ENCODE data around the gene PTGIS.

Gene PTGIS

DNA sequence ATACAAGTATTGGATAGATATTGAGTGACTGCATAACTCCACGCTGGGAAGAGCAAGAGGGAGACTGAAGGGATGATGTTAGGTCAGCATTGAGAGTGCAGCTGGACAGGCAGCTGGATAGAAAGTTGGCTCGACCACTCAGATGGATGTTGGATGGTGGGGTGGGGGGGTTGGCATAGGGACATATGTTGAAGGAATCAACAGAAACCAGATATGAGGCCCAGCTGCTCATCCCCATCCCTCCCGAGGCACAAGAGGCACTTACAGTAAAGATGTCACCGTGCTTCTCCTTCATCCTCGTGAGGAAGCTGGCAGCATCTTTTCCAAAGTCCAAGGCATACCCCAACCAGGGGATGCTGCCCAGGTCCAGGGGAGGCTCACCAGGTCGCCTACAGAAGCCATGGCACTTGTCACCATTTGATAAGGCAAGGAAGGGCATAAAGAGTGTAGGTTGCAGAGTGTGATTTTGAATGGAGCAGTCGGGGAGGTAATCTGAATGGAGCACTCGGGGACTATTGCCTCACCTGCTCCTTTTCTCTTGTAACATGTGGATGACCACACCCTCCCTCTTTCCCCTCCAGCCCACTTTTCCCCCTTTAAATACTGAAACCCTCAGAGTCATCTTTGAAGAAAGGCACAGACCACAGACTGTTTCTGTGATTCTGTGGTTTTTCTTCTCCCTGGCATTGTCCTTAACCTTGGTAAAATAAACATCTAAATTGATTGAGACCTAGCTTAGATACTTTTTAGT lies 18.0 kb downstream of the PTGIS start:
- Histone ChIP-seq H3K36me3 (ENCODE audit: insufficient read depth, low read length) (no peaks in the 10 kb centered on the region), H2AFZ (ENCODE audit: low read depth, low read length) (no peak overlapping the region), H3K4me1 (ENCODE audit: insufficient read depth, low read length) (no peaks in the 10 kb centered on the region), H3K27me3 (ENCODE audit: insufficient read depth, low read length, poor library complexity) (peaks cover 5% of the 10 kb centered on the region), H3K27ac (ENCODE audit: low read length) (no peak overlapping the region), H3K4me2 (ENCODE audit: insufficient read depth, low read length) (no peak overlapping the region), H3K9ac (ENCODE audit: low read depth, low read length) (no peak overlapping the region), H3K79me2 (ENCODE audit: insufficient read depth, low read length) (no peaks in the 10 kb centered on the region), H3K4me3 (ENCODE audit: low read depth in 1 of 2, low read length in 2 of 2) (no peak overlapping the region), H3K9me3 (ENCODE audit: insufficient read depth, low read length, severe bottlenecking) (peaks cover 8% of the 10 kb centered on the region), H4K20me1 (ENCODE audit: insufficient read depth, low read length) (no peaks in the 10 kb centered on the region)
- no peak for DNase-seq
- peak; percentile 57; the same call in 2 of the 3 replicates for ATAC-seq (ENCODE audit: insufficient read depth, low read depth)
- TF ChIP-seq, protein P1, sequence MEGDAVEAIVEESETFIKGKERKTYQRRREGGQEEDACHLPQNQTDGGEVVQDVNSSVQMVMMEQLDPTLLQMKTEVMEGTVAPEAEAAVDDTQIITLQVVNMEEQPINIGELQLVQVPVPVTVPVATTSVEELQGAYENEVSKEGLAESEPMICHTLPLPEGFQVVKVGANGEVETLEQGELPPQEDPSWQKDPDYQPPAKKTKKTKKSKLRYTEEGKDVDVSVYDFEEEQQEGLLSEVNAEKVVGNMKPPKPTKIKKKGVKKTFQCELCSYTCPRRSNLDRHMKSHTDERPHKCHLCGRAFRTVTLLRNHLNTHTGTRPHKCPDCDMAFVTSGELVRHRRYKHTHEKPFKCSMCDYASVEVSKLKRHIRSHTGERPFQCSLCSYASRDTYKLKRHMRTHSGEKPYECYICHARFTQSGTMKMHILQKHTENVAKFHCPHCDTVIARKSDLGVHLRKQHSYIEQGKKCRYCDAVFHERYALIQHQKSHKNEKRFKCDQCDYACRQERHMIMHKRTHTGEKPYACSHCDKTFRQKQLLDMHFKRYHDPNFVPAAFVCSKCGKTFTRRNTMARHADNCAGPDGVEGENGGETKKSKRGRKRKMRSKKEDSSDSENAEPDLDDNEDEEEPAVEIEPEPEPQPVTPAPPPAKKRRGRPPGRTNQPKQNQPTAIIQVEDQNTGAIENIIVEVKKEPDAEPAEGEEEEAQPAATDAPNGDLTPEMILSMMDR (IDR thresholded peaks at IDR 0.05; ENCODE audit: borderline replicate concordance, extremely low read depth, low read length, poor library complexity, severe bottlenecking): no peak
- no peak for TF ChIP-seq EZH2 (IDR thresholded peaks at IDR 0.05; ENCODE audit: borderline replicate concordance, low read depth, low read length, severe bottlenecking)

DNA sequence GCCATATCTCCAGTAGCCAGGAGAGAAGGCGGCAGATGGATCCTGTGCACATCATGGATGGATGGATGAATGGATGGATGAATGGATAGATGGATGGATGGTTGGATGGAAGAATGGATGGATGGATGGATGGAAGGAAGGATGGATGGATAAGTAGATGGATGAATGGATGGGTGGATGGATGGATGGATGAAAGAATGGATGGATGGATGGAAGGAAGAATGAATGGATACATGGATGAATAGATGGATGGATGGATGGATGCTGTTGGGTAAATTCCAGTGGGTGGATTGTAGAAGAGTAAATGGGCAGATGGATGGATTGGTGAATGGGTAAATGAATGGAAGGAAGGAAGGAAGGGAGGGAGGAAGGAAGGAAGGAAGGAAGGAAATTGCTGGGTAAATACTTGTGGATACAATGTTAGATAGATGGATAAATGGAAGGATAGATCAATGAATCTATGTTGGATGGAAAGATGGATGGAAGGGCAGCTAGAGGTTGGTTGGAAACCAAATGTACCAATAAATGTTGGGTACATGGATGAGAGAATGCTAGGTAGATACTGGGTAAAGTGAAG lies 19.5 kb downstream of the PTGIS start:
- Histone ChIP-seq H3K27ac (ENCODE audit: low read length) (no peak overlapping the region), H3K79me2 (ENCODE audit: insufficient read depth, low read length) (no peaks in the 10 kb centered on the region), H3K9me3 (ENCODE audit: insufficient read depth, low read length, severe bottlenecking) (no peaks in the 10 kb centered on the region), H3K4me1 (ENCODE audit: insufficient read depth, low read length) (no peaks in the 10 kb centered on the region), H3K36me3 (ENCODE audit: insufficient read depth, low read length) (no peaks in the 10 kb centered on the region), H3K27me3 (ENCODE audit: insufficient read depth, low read length, poor library complexity) (peaks cover 5% of the 10 kb centered on the region), H2AFZ (ENCODE audit: low read depth, low read length) (no peak overlapping the region), H4K20me1 (ENCODE audit: insufficient read depth, low read length) (no peaks in the 10 kb centered on the region), H3K4me3 (ENCODE audit: low read depth in 1 of 2, low read length in 2 of 2) (no peak overlapping the region), H3K4me2 (ENCODE audit: insufficient read depth, low read length) (no peak overlapping the region), H3K9ac (ENCODE audit: low read depth, low read length) (no peak overlapping the region)
- ATAC-seq (ENCODE audit: insufficient read depth, low read depth) (no peak), DNase-seq (no peak)
- no peak for TF ChIP-seq EZH2 (IDR thresholded peaks at IDR 0.05; ENCODE audit: borderline replicate concordance, low read depth, low read length, severe bottlenecking)
- TF ChIP-seq, protein P1 (IDR thresholded peaks at IDR 0.05; ENCODE audit: borderline replicate concordance, extremely low read depth, low read length, poor library complexity, severe bottlenecking): no peak

DNA sequence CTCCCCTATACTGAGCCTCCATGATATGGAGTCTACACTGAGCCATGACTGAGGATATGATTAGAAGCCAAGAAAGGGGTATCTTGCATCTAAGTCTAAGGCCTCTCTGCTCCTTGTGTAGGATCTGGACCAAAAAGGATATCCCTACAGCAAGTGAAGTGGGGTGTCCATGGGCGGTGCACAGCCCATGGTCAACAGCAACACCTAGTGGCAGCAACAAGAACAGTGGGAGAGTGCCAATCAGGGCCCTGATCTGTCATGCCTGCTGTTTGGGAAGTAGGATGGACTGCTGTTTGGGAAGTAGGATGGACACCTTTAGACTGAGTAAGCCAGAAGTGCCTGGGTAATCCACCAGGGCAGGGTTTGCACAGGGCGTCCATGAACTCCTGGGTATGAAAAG lies 22.4 kb downstream of the PTGIS start:
- Histone ChIP-seq H3K9me3 (ENCODE audit: insufficient read depth, low read length, severe bottlenecking) (no peaks in the 10 kb centered on the region), H3K9ac (ENCODE audit: low read depth, low read length) (no peak overlapping the region), H3K27ac (ENCODE audit: low read length) (no peak overlapping the region), H2AFZ (ENCODE audit: low read depth, low read length) (no peak overlapping the region), H3K4me3 (ENCODE audit: low read depth in 1 of 2, low read length in 2 of 2) (no peak overlapping the region), H3K27me3 (ENCODE audit: insufficient read depth, low read length, poor library complexity) (no peaks in the 10 kb centered on the region), H3K4me1 (ENCODE audit: insufficient read depth, low read length) (no peaks in the 10 kb centered on the region), H4K20me1 (ENCODE audit: insufficient read depth, low read length) (no peaks in the 10 kb centered on the region), H3K79me2 (ENCODE audit: insufficient read depth, low read length) (no peaks in the 10 kb centered on the region), H3K36me3 (ENCODE audit: insufficient read depth, low read length) (no peaks in the 10 kb centered on the region), H3K4me2 (ENCODE audit: insufficient read depth, low read length) (no peak overlapping the region)
- no peak for DNase-seq
- TF ChIP-seq EZH2 (IDR thresholded peaks at IDR 0.05; ENCODE audit: borderline replicate concordance, low read depth, low read length, severe bottlenecking): no peak
- TF ChIP-seq, protein P1 (IDR thresholded peaks at IDR 0.05; ENCODE audit: borderline replicate concordance, extremely low read depth, low read length, poor library complexity, severe bottlenecking): peak; percentile 57
- ATAC-seq (ENCODE audit: insufficient read depth, low read depth): no peak

Data from DND-41 (cell line).